ENCODE results near the gene KRTAP4-1. TPM values are rescaled to one million over a fixed set of nuclear protein-coding genes. Genes with fewer than 3 reads are reported as not detected.
"Not testable (repeated sequence)": the region's sequence is repeated elsewhere in the genome, so short reads cannot be mapped to it uniquely, and the experiment has no call there.

KRTAP4-1 gene
- total RNA-seq, 1 donor from 2014 or later, result not detected

DNA sequence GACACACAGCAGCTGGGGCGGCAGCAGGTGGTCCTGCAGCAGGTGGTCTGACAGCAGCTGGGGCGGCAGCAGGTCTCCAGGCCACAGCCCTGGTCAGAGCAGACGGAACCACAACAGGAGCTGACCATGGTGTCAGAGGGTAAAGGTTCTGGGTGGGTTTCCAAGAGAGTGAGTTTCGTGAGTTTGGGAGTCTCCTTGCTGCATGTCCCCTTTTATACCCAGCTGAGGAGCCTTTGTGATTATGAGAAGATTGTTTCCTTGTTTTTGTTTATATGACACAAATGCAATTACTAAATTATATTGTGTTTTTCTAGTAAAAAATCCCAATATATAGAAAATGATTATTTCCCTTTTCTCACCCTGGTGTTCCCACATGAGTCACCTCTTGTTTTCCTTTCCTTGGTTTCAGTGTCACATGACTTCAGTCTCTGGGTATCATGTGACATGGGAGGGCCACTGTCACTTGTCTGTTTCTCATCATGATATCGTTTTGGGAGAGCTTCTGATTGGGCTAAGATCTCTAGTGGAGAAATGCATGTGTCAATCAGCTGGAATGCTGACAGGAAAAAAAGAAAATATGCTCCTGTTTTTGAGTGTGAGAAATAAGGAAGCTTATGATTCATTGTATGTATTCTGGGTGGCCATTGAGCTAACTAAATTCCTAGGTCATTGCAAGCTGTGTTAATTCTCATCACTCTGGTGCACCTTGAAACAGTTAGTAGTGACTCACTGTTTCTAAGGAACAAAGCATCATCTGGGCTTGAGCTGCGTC, 44.2 kb downstream of the KRTAP4-1 start, which contains the start of gene KRTAP4-6:
Gene KRTAP4-6 (minus strand): TSS at position 185 of the 772 bp plus-strand sequence. CDS start 57 bp downstream, at position 128.
- intact Hi-C loops (cut with DNase I), result no loop called here
- Histone ChIP-seq H3K4me3 (no peak within 1 kb of the TSS), H3K36me3 (no peaks in the 10 kb centered on the region), H3K27me3 (no peaks in the 10 kb centered on the region), H3K9me3 (no peaks in the 10 kb centered on the region), H3K4me1 (no peaks in the 10 kb centered on the region), H3K27ac (no peak within 1 kb of the TSS)
- no peak for TF ChIP-seq POLR2A (IDR thresholded peaks at IDR 0.05)
- TF ChIP-seq POLR2AphosphoS5 (IDR thresholded peaks at IDR 0.05; ENCODE audit: insufficient read depth in 1 of 2, low read depth in 1 of 2), result no peak
- no peak for TF ChIP-seq CTCF (IDR thresholded peaks at IDR 0.05)
- DNase-seq (ENCODE audit: extremely low spot score in 2 of 2), result no peak

GRCh38 chr17:41139865-41140264, 44.8 kb downstream of the KRTAP4-1 start:
- DNase-seq (ENCODE audit: extremely low spot score in 2 of 2); H3K36me3 ChIP-seq; H3K27me3 ChIP-seq; H3K4me1 ChIP-seq; H3K9me3 ChIP-seq; H3K27ac ChIP-seq; H3K4me3 ChIP-seq; intact Hi-C loops (cut with DNase I): not testable (repeated sequence)

Small RNAs within 50 kb of the gene (small RNA-seq; reads per million reads assigned to genes)
- not detected for gene KRTAP4-17P

Other genes with a start within 250 kb of the KRTAP4-1 start
- 0.98 TPM for gene KRT23, start 247.3 kb downstream of the KRTAP4-1 start, total RNA-seq
- not detected for gene KRT39, start 218.0 kb downstream of the KRTAP4-1 start, total RNA-seq
- not detected for gene KRT40, start 200.6 kb downstream of the KRTAP4-1 start, total RNA-seq
- not detected for gene KRTAP3-3, start 190.7 kb downstream of the KRTAP4-1 start, total RNA-seq
- not detected for gene KRTAP3-2, start 185.0 kb downstream of the KRTAP4-1 start, total RNA-seq
- not detected for gene KRTAP3-1, start 175.8 kb downstream of the KRTAP4-1 start, total RNA-seq
- gene KRTAP1-5, start 157.7 kb downstream of the KRTAP4-1 start, total RNA-seq, result not detected
- not detected for gene KRTAP1-4, start 154.7 kb downstream of the KRTAP4-1 start, total RNA-seq
- not detected for gene KRTAP1-3, start 150.0 kb downstream of the KRTAP4-1 start, total RNA-seq
- gene KRTAP1-1, start 143.5 kb downstream of the KRTAP4-1 start, total RNA-seq, result not detected
- gene KRTAP2-1, start 137.6 kb downstream of the KRTAP4-1 start, total RNA-seq, result not detected
- gene KRTAP2-2, start 129.7 kb downstream of the KRTAP4-1 start, total RNA-seq, result not detected
- not detected for gene KRTAP2-3, start 124.8 kb downstream of the KRTAP4-1 start, total RNA-seq
- gene KRTAP2-4, start 119.0 kb downstream of the KRTAP4-1 start, total RNA-seq, result not detected
- gene KRTAP4-7, start 100.8 kb downstream of the KRTAP4-1 start, total RNA-seq, result not detected
- not detected for gene KRTAP4-8, start 86.8 kb downstream of the KRTAP4-1 start, total RNA-seq
- gene KRTAP4-16, start 82.7 kb downstream of the KRTAP4-1 start, total RNA-seq, result not detected
- not detected for gene KRTAP4-9, start 79.5 kb downstream of the KRTAP4-1 start, total RNA-seq
- gene KRTAP4-11, start 66.5 kb downstream of the KRTAP4-1 start, total RNA-seq, result not detected
- not detected for gene KRTAP4-12, start 60.7 kb downstream of the KRTAP4-1 start, total RNA-seq
- not detected for gene KRTAP4-6, start 44.4 kb downstream of the KRTAP4-1 start, total RNA-seq
- gene KRTAP4-5, start 35.1 kb downstream of the KRTAP4-1 start, total RNA-seq, result not detected
- not detected for gene KRTAP4-4, start 24.2 kb downstream of the KRTAP4-1 start, total RNA-seq
- not detected for gene KRTAP4-3, start 16.7 kb downstream of the KRTAP4-1 start, total RNA-seq
- gene KRTAP4-2, start 6.7 kb downstream of the KRTAP4-1 start, total RNA-seq, result not detected
- not detected for gene KRTAP9-1, start 5.0 kb upstream of the KRTAP4-1 start, total RNA-seq
- not detected for gene KRTAP9-2, start 41.7 kb upstream of the KRTAP4-1 start, total RNA-seq
- not detected for gene KRTAP9-3, start 47.5 kb upstream of the KRTAP4-1 start, total RNA-seq
- not detected for gene KRTAP9-8, start 53.1 kb upstream of the KRTAP4-1 start, total RNA-seq
- gene KRTAP9-4, start 64.8 kb upstream of the KRTAP4-1 start, total RNA-seq, result not detected
- gene KRTAP9-9, start 70.5 kb upstream of the KRTAP4-1 start, total RNA-seq, result not detected
- not detected for gene KRTAP9-6, start 80.5 kb upstream of the KRTAP4-1 start, total RNA-seq
- gene KRTAP9-7, start 90.8 kb upstream of the KRTAP4-1 start, total RNA-seq, result not detected
- not detected for gene KRTAP29-1, start 117.9 kb upstream of the KRTAP4-1 start, total RNA-seq
- gene KRTAP16-1, start 124.4 kb upstream of the KRTAP4-1 start, total RNA-seq, result not detected
- gene KRTAP17-1, start 130.8 kb upstream of the KRTAP4-1 start, total RNA-seq, result not detected
- 1.5 TPM for gene KRT33A, start 165.9 kb upstream of the KRTAP4-1 start, total RNA-seq
- gene KRT33B, start 184.9 kb upstream of the KRTAP4-1 start, total RNA-seq, result not detected
- gene KRT34, start 197.4 kb upstream of the KRTAP4-1 start, total RNA-seq, result 0.74 TPM
- not detected for gene KRT31, start 212.7 kb upstream of the KRTAP4-1 start, total RNA-seq
- gene KRT37, start 239.7 kb upstream of the KRTAP4-1 start, total RNA-seq, result not detected